Right lobe of liver (tissue), 6 donors: ENCODE data around the gene POFUT2. TPM values are rescaled to one million over a fixed set of nuclear protein-coding genes. Genes with fewer than 3 reads are reported as not detected.
"Not testable (repeated sequence)": the region's sequence is repeated elsewhere in the genome, so short reads cannot be mapped to it uniquely, and the experiment has no call there.

Experiments used
- ATAC-seq, 4 donors: fragments of 200-7000 bp; cut with Tn5 transposase; one replicate each; pipeline ENCODE4 v1.9.1; 2020; ENCODE audit warnings: mild to moderate bottlenecking in 4 of 4, moderate library complexity in 4 of 4
- DNase-seq, 3 donors: peaks; one replicate each; pipeline ENCODE4 v3.0.0-alpha.2; 2020
- H3K27ac ChIP-seq, 3 donors: fragments of 200-600 bp; one replicate each; pipeline ENCODE4 v1.8.0; 2022
- H3K27me3 ChIP-seq, 2 donors: fragments of 200-600 bp; one replicate each; pipeline ENCODE4 v1.8.0; 2022
- H3K36me3 ChIP-seq, 4 donors: fragments of 200-600 bp; sonication (generic) in 1 of 4; one replicate each; pipeline versions ENCODE4 v1.5.1 to v1.8.0; 2017 to 2022; ENCODE audit warnings: control low read depth in 1 of 4
- H3K4me1 ChIP-seq, 4 donors: fragments of 200-600 bp; sonication (generic) in 1 of 4; one replicate each; pipeline versions ENCODE4 v1.5.1 to v1.8.0; 2017 to 2022; ENCODE audit warnings: control low read depth in 1 of 4
- H3K4me3 ChIP-seq, 3 donors: fragments of 200-600 bp; one replicate each; pipeline ENCODE4 v1.8.0; 2022
- H3K9me3 ChIP-seq, 4 donors: fragments of 200-600 bp; sonication (generic) in 1 of 4; one replicate each; pipeline versions ENCODE4 v1.5.1 to v1.8.0; 2017 to 2022; ENCODE audit warnings: control low read depth in 1 of 4
- CTCF ChIP-seq, 4 donors: fragments of 200-600 bp in 3 of 4; fragments of 450-650 bp in 1 of 4; IDR thresholded peaks; one replicate each; pipeline versions ENCODE4 v1.5.1 to v1.8.0; 2016 to 2022; ENCODE audit warnings: antibody characterized with exemption in 4 of 4, mild to moderate bottlenecking in 2 of 4
- POLR2A ChIP-seq: fragments of 450-650 bp; IDR thresholded peaks from one replicate; pipeline ENCODE4 v1.6.1; 2017; ENCODE audit warnings: antibody characterized with exemption, mild to moderate bottlenecking
- WGBS: methylation state at CpG from one replicate; pipeline ENCODE4 v1.1.6; 2018; ENCODE audit warnings: low coverage, low lambda C conversion rate; ENCODE audit not compliant: insufficient coverage; ENCODE audit errors: missing lambda C conversion rate; 5-methylcytosine and 5-hydroxymethylcytosine counted together
- intact Hi-C, 2 donors: fragments of 100-400 bp; cut with DNase I; formaldehyde crosslinking; loops; one replicate each; pipeline versions ENCODE4 v1.11.2 to v1.14.1; 2022
- total RNA-seq, 6 experiments: library from RNA; depleted of rRNA in 2 of 6; stranded (reverse); fragments of >200 nt in 2 of 6; fragmentation: NEBNext Ultra II Directional in 3 of 6; extraction: Animal tissue kit (Norgen Biotek cat#: 25700) in 3 of 6; gene quantifications; one replicate each; pipeline versions ENCODE4 v1.1.0 to v1.2.4, GENCODE V29; 2016 to 2023
- donor health status: DM: no; HTN: yes; CAD: no.
- donor health status: DM: no; HTN: no; CAD: no.
- donor health status: DM: no; HTN: no; CAD: no.
- donor health status: DM: no; HTN: yes; CAD: no.
- donor health status: DM: no; HTN: yes; CAD: no.

Gene POFUT2
- total RNA-seq, 6 experiments from 2014 or later: 10.5 to 22.0 (median 13.7) TPM

GRCh38 chr21:45308194-45309068 is 20.7 kb upstream of the POFUT2 start:
- peak; percentile 86 to 97 (median 89) for ATAC-seq
- intact Hi-C loops: no loop called here
- DNase-seq: peak; percentile 79 to 90 (median 88)

GRCh38 chr21:45307597-45308158 is 20.0 kb upstream of the POFUT2 start:
- H3K27me3 ChIP-seq, intact Hi-C loops, H3K27ac ChIP-seq, DNase-seq, H3K4me3 ChIP-seq, ATAC-seq, H3K9me3 ChIP-seq, H3K36me3 ChIP-seq: not testable (repeated sequence)
- 73% methylated on average over 14 of the region's 17 CpGs for WGBS
- peaks cover 0 to 26% (median 9%) of the 10 kb centered on the region in 4 donors for H3K4me1 ChIP-seq

More at GRCh38 chr21:45308194-45309068, 20.7 kb upstream of the POFUT2 start:
- TF ChIP-seq POLR2A (no peak), CTCF (IDR thresholded peaks at IDR 0.05) (no peak)
- WGBS: 26% methylated on average over 8 of the region's 27 CpGs
- no peaks in the 10 kb centered on the region for H3K27me3 ChIP-seq
- no peaks in the 10 kb centered on the region for H3K9me3 ChIP-seq
- H3K36me3 ChIP-seq: no peaks in the 10 kb centered on the region
- peak overlapping the region; percentile 28 to 53 (median 32) for H3K27ac ChIP-seq
- H3K4me3 ChIP-seq: no peak overlapping the region
- peaks cover 0 to 26% (median 9%) of the 10 kb centered on the region in 4 donors for H3K4me1 ChIP-seq

GRCh38 chr21:45306832-45307571 is 19.3 kb upstream of the POFUT2 start:
- WGBS: 34% methylated on average over 12 of the region's 33 CpGs
- H3K9me3 ChIP-seq: no peaks in the 10 kb centered on the region
- H3K4me1 ChIP-seq: peaks cover 0 to 26% (median 9%) of the 10 kb centered on the region in 4 donors
- DNase-seq: peak; percentile 45 to 62 (median 58)
- intact Hi-C loops: no loop called here
- H3K27ac ChIP-seq: no peak overlapping the region
- no peaks in the 10 kb centered on the region for H3K27me3 ChIP-seq
- ATAC-seq: peak; percentile 33 to 47 (median 38)
- TF ChIP-seq CTCF (IDR thresholded peaks at IDR 0.05) (no peak), POLR2A (peak; percentile 11)
- H3K4me3 ChIP-seq: no peak overlapping the region
- H3K36me3 ChIP-seq: no peaks in the 10 kb centered on the region

GRCh38 chr21:45306453-45306831 is 18.7 kb upstream of the POFUT2 start:
- no peaks in the 10 kb centered on the region for H3K27me3 ChIP-seq
- 80% methylated on average over 4 of the region's 18 CpGs for WGBS
- TF ChIP-seq CTCF (IDR thresholded peaks at IDR 0.05) (no peak), POLR2A (no peak)
- H3K9me3 ChIP-seq: no peaks in the 10 kb centered on the region
- H3K4me1 ChIP-seq: peaks cover 0 to 26% (median 9%) of the 10 kb centered on the region in 4 donors
- H3K27ac ChIP-seq: no peak overlapping the region
- H3K36me3 ChIP-seq: no peaks in the 10 kb centered on the region
- no peak overlapping the region for H3K4me3 ChIP-seq
- intact Hi-C loops: no loop called here
- no peak for ATAC-seq
- DNase-seq: peak in 1 of 3 donors; percentile 55
